AG04449 (cell line): Measurements from ENCODE around the gene STK32C.

Experiments used
- CTCF ChIA-PET: fragments of 350-600 bp; formaldehyde crosslinking; extraction: SDS; loops from one replicate; lab custom pipeline; 2021; ENCODE audit warnings: antibody characterized with exemption; lab: Yijun Ruan, JAX
- POLR2A ChIA-PET: fragments of 400-600, 350-600 bp; formaldehyde crosslinking; extraction: SDS; loops from one replicate; lab custom pipeline; 2020; ENCODE audit warnings: antibody characterized with exemption, inconsistent platforms; lab: Yijun Ruan, JAX
- DNase-seq: peaks from one replicate; pipeline ENCODE4 v3.0.0-alpha.2; 2010; ENCODE audit warnings: low read depth, low spot score
- H3K4me3 ChIP-seq: 2 replicates; pipeline ENCODE4 v1.5.1; 2011; ENCODE audit warnings: low read depth, mild to moderate bottlenecking, control low read depth, low read length
- CTCF ChIP-seq: IDR thresholded peaks from one replicate; pipeline ENCODE4 v1.5.1; 2011; ENCODE audit warnings: mild to moderate bottlenecking, moderate library complexity, low read length, control low read depth, inconsistent platforms; ENCODE audit not compliant: insufficient read depth; ENCODE audit errors: missing control alignments

STK32C gene

GRCh38 chr10:132204781-132205473 lies 102.8 kb downstream of the STK32C start:
- DNase-seq: no peak
- TF ChIP-seq CTCF: no peak
- ChIA-PET CTCF (no interaction called here), POLR2A (no interaction called here)
- no peak overlapping the region for H3K4me3 ChIP-seq

- DNase-seq: no peak
- ChIA-PET POLR2A (no interaction called here), CTCF (no interaction called here)
- no peak overlapping the region for H3K4me3 ChIP-seq
- no peak for TF ChIP-seq CTCF
Observed at GRCh38 chr10:132204078-132204780, 103.5 kb downstream of the STK32C start.

- DNase-seq: no peak
- H3K4me3 ChIP-seq: no peak overlapping the region
- TF ChIP-seq CTCF: no peak
- CTCF ChIA-PET: no interaction called here
- POLR2A ChIA-PET: no interaction called here
Observed at GRCh38 chr10:132203256-132204077, 104.3 kb downstream of the STK32C start.

GRCh38 chr10:132202070-132202970 lies 105.4 kb downstream of the STK32C start:
- no peak for DNase-seq
- TF ChIP-seq CTCF: no peak
- ChIA-PET POLR2A (no interaction called here), CTCF (no interaction called here)
- no peak overlapping the region for H3K4me3 ChIP-seq

GRCh38 chr10:132201111-132201969 lies 106.4 kb downstream of the STK32C start:
- no peak overlapping the region for H3K4me3 ChIP-seq
- no peak for DNase-seq
- ChIA-PET POLR2A (no interaction called here), CTCF (no interaction called here)
- TF ChIP-seq CTCF: no peak
